Panc1 (cell line): ENCODE results near the gene SLC22A23. TPM values are rescaled to one million over a fixed set of nuclear protein-coding genes. Genes with fewer than 3 reads are reported as not detected.

Source experiments
- ATAC-seq: fragments of 200-7000 bp; cut with Tn5 transposase; 2 replicates; pipeline ENCODE4 v1.9.1; 2020; ENCODE audit warnings: mild to moderate bottlenecking, moderate library complexity
- BruUV-seq: library from RNA; stranded (reverse); fragments of 400-500 nt; replicated peaks from 2 replicates; lab custom pipeline; 2021; lab: Mats Ljungman, UMichigan
- CTCF ChIA-PET: fragments of 300-600 bp; sonication (Branson Sonifier 250); formaldehyde crosslinking; loops from one replicate; lab custom pipeline; 2022; ENCODE audit warnings: antibody characterized with exemption; lab: Charles Lee
- POLR2A ChIA-PET: fragments of 300-600 bp; sonication (Branson Sonifier 250); formaldehyde crosslinking; loops from one replicate; lab custom pipeline; 2022; ENCODE audit warnings: antibody characterized with exemption; lab: Charles Lee
- DNase-seq: peaks from one replicate; pipeline ENCODE4 v3.0.0-alpha.2; 2010; ENCODE audit warnings: low read depth, low spot score
- H3K27ac ChIP-seq: 2 replicates; pipeline ENCODE4 v1.5.1; 2011; ENCODE audit warnings: mild to moderate bottlenecking, low read length, inconsistent platforms
- H3K27me3 ChIP-seq: fragments of 200-500 bp; sonication (Bioruptor generic); 2 replicates; pipeline ENCODE4 v1.6.0; 2014; ENCODE audit warnings: low read length, inconsistent platforms; ENCODE audit not compliant: control insufficient read depth, insufficient read depth
- H3K36me3 ChIP-seq: fragments of 200-500 bp; sonication (Bioruptor generic); 2 replicates; pipeline ENCODE4 v1.5.1; 2014; ENCODE audit warnings: inconsistent platforms, mild to moderate bottlenecking, low read length, moderate library complexity; ENCODE audit not compliant: control insufficient read depth, insufficient read depth
- H3K4me1 ChIP-seq: 2 replicates; pipeline ENCODE4 v1.5.1; 2011; ENCODE audit warnings: inconsistent platforms, mild to moderate bottlenecking, low read length, moderate library complexity; ENCODE audit not compliant: control insufficient read depth, insufficient read depth
- H3K4me3 ChIP-seq, 2 experiments: 2 replicates each; pipeline ENCODE4 v1.5.1; 2011 to 2012; ENCODE audit warnings: low read depth in 2 of 2, low read length in 2 of 2, mild to moderate bottlenecking in 2 of 2, inconsistent platforms in 1 of 2, moderate library complexity in 1 of 2
- H3K9me3 ChIP-seq: fragments of 200-500 bp; sonication (Bioruptor generic); 2 replicates; pipeline ENCODE4 v1.5.1; 2014; ENCODE audit warnings: low read depth, mild to moderate bottlenecking, inconsistent platforms, low read length, moderate library complexity; ENCODE audit not compliant: control insufficient read depth, insufficient read depth
- CTCF ChIP-seq: fragments of 450-650 bp; IDR thresholded peaks from 2 replicates; pipeline ENCODE4 v1.5.1; 2017; ENCODE audit warnings: mild to moderate bottlenecking
- POLR2AphosphoS5 ChIP-seq: IDR thresholded peaks from 2 replicates; pipeline ENCODE4 v1.6.1; 2012; ENCODE audit warnings: mild to moderate bottlenecking, low read depth, low read length, moderate library complexity
- REST ChIP-seq, 2 experiments: IDR thresholded peaks; 2 replicates each; pipeline ENCODE4 v1.6.1; 2011 to 2012; ENCODE audit warnings: low read depth in 2 of 2, control low read depth in 1 of 2, low read length in 1 of 2, mild to moderate bottlenecking in 1 of 2, moderate library complexity in 1 of 2; ENCODE audit not compliant: insufficient read depth in 1 of 2
- SIN3A ChIP-seq: IDR thresholded peaks from 2 replicates; pipeline ENCODE4 v1.6.1; 2012; ENCODE audit warnings: low read depth, mild to moderate bottlenecking, low read length, moderate library complexity, borderline replicate concordance; ENCODE audit not compliant: insufficient read depth
- TCF7L2 ChIP-seq: IDR thresholded peaks from 2 replicates; pipeline ENCODE4 v1.6.1; 2011; ENCODE audit warnings: mild to moderate bottlenecking, low read depth, low read length, inconsistent platforms
- in situ Hi-C: cut with HindIII; loops from 2 replicates; pipeline ENCODE4 v1.10.0; 2016; ENCODE audit warnings: low sequenced_read_pairs, low pct_unique_long_range_greater_than_20kb
- intact Hi-C: fragments of 100-400 bp; cut with micrococcal nuclease; formaldehyde crosslinking; loops from one replicate; pipeline ENCODE4 v1.10.0; 2022; ENCODE audit not compliant: unreplicated experiment
- total RNA-seq: library from RNA; stranded (reverse); gene quantifications from one replicate; pipeline ENCODE4 v1.2.1, GENCODE V29; 2021; ENCODE audit not compliant: unreplicated experiment

Gene SLC22A23
- total RNA-seq, 1 experiment from 2014 or later: 4.5 TPM

- BruUV-seq: no TSS peak
These were observed 54.3 kb downstream of the SLC22A23 start for GRCh38 chr6:3402310-3403237.

GRCh38 chr6:3400162-3400561, 56.7 kb downstream of the SLC22A23 start:
- H3K27ac ChIP-seq: no peak overlapping the region
- ATAC-seq (no peak), DNase-seq (no peak)
- in situ Hi-C loops: no loop called here
- no peaks in the 10 kb centered on the region for H3K36me3 ChIP-seq
- intact Hi-C loops: no loop called here
- BruUV-seq: no TSS peak
- POLR2A ChIA-PET: no interaction called here
- H3K4me3 ChIP-seq: no peak overlapping the region
- no peaks in the 10 kb centered on the region for H3K9me3 ChIP-seq
- no peaks in the 10 kb centered on the region for H3K27me3 ChIP-seq
- H3K4me1 ChIP-seq: no peaks in the 10 kb centered on the region
- TF ChIP-seq REST (IDR thresholded peaks at IDR 0.05; ENCODE audit: insufficient read depth in 1 of 2, low read depth in 2 of 2, low read length in 1 of 2) (no peak), SIN3A (no peak)
- CTCF ChIA-PET: no interaction called here

More at GRCh38 chr6:3402310-3403237, 54.3 kb downstream of the SLC22A23 start:
- intact Hi-C loops (no loop called here), in situ Hi-C loops (no loop called here)
- POLR2A ChIA-PET: no interaction called here
- Histone ChIP-seq H3K27me3 (no peaks in the 10 kb centered on the region), H3K9me3 (no peaks in the 10 kb centered on the region), H3K4me1 (no peaks in the 10 kb centered on the region), H3K36me3 (no peaks in the 10 kb centered on the region), H3K4me3 (no peak overlapping the region), H3K27ac (no peak overlapping the region)
- TF ChIP-seq POLR2AphosphoS5 (no peak), TCF7L2 (no peak), CTCF (no peak), REST (IDR thresholded peaks at IDR 0.05; ENCODE audit: insufficient read depth in 1 of 2, low read depth in 2 of 2, low read length in 1 of 2) (no peak), SIN3A (no peak)
- DNase-seq (no peak), ATAC-seq (peak; percentile 34; the same call in 1 of the 2 replicates)
- CTCF ChIA-PET: interaction anchor here (0.7 kb wide), 1 partner anchor 637 kb away, joined by 3 read pairs; no protein-coding TSS in a partner anchor
